H1 (cell line): ENCODE results near the gene IRF4. TPM values are rescaled to one million over a fixed set of nuclear protein-coding genes. Genes with fewer than 3 reads are reported as not detected.

Experiments
- CTCF ChIA-PET: fragments of 300-600 bp; sonication (Branson Sonifier 250); formaldehyde crosslinking; loops from one replicate; lab custom pipeline; 2021; ENCODE audit not compliant: partially characterized antibody; lab: Charles Lee
- POLR2A ChIA-PET: fragments of 300-600 bp; sonication (Branson Sonifier 250); formaldehyde crosslinking; loops from one replicate; lab custom pipeline; 2021; ENCODE audit warnings: inconsistent platforms; ENCODE audit not compliant: partially characterized antibody; lab: Charles Lee
- DNase-seq, 2 experiments: peaks; one replicate each; pipeline versions ENCODE4 v3.0.0 to v3.0.0-alpha.2; 2010 to 2022; ENCODE audit warnings: low spot score in 2 of 2, low read depth in 1 of 2, mixed read lengths in 1 of 2
- FAIRE-seq: peaks from 2 replicates; lab custom pipeline; 2011; peaks lifted over from hg19 to GRCh38; lab: Jason Lieb, UNC
- H2AFZ ChIP-seq: 2 replicates; pipeline ENCODE4 v1.8.1; 2012; ENCODE audit warnings: low read length, inconsistent platforms
- H2AK5ac ChIP-seq: 2 replicates; pipeline ENCODE4 v1.6.1; 2013; ENCODE audit warnings: low read depth, low read length
- H2BK120ac ChIP-seq: replicated peaks from 2 replicates; pipeline ENCODE3; 2013; ENCODE audit warnings: low read depth, low read length, inconsistent platforms
- H2BK12ac ChIP-seq: 2 replicates; pipeline ENCODE4 v1.6.1; 2013; ENCODE audit warnings: low read depth, low read length
- H2BK15ac ChIP-seq: 2 replicates; pipeline ENCODE4 v1.6.1; 2013; ENCODE audit warnings: low read length
- H2BK20ac ChIP-seq: 2 replicates; pipeline ENCODE4 v1.6.1; 2013; ENCODE audit warnings: low read length
- H2BK5ac ChIP-seq: 2 replicates; pipeline ENCODE4 v1.6.1; 2013; ENCODE audit warnings: low read depth, low read length
- H3K14ac ChIP-seq: 2 replicates; pipeline ENCODE4 v1.6.1; 2013; ENCODE audit warnings: inconsistent platforms; ENCODE audit not compliant: insufficient read length
- H3K18ac ChIP-seq: 2 replicates; pipeline ENCODE4 v1.6.1; 2013; ENCODE audit warnings: low read length; ENCODE audit errors: extremely low read depth
- H3K23ac ChIP-seq: 2 replicates; pipeline ENCODE4 v1.6.1; 2013; ENCODE audit warnings: inconsistent platforms; ENCODE audit not compliant: insufficient read length
- H3K23me2 ChIP-seq: 2 replicates; pipeline ENCODE4 v1.6.1; 2013; ENCODE audit warnings: low read depth, low read length
- H3K27ac ChIP-seq: 2 replicates; pipeline ENCODE4 v1.6.1; 2011; ENCODE audit warnings: low read depth, low read length, inconsistent platforms
- H3K27me3 ChIP-seq, 4 experiments: replicated peaks in 1 of 4; 1 replicate in 1 of 4; 2 replicates in 3 of 4; pipeline versions ENCODE4 v1.6.1 to v1.8.1; 2011 to 2013; ENCODE audit warnings: low read length in 3 of 4, mild to moderate bottlenecking in 3 of 4, inconsistent platforms in 2 of 4, mixed read lengths in 2 of 4, moderate library complexity in 1 of 4; ENCODE audit not compliant: control insufficient read depth in 3 of 4, insufficient read depth in 3 of 4; ENCODE audit errors: extremely low read depth in 1 of 4
- H3K36me3 ChIP-seq, 4 experiments: 2 replicates each; pipeline versions ENCODE4 v1.6.1 to v1.8.1; 2011 to 2013; ENCODE audit warnings: mild to moderate bottlenecking in 4 of 4, low read length in 3 of 4, moderate library complexity in 2 of 4, control low read depth in 1 of 4, inconsistent platforms in 1 of 4; ENCODE audit not compliant: insufficient read depth in 4 of 4, control insufficient read depth in 2 of 4
- H3K4ac ChIP-seq: replicated peaks from 2 replicates; pipeline ENCODE3; 2013; ENCODE audit warnings: low read length, low read depth, mixed read lengths, inconsistent platforms; ENCODE audit not compliant: insufficient read length
- H3K4me1 ChIP-seq, 4 experiments: replicated peaks in 1 of 4; 1 replicate in 1 of 4; 2 replicates in 3 of 4; pipeline versions ENCODE4 v1.6.1 to v1.8.1; 2011 to 2013; ENCODE audit warnings: low read length in 3 of 4, inconsistent platforms in 2 of 4, mixed read lengths in 1 of 4; ENCODE audit not compliant: insufficient read depth in 4 of 4, control insufficient read depth in 3 of 4
- H3K4me2 ChIP-seq, 2 experiments: 2 replicates each; pipeline versions ENCODE4 v1.6.1 to v1.8.1; 2011 to 2013; ENCODE audit warnings: low read depth in 2 of 2, low read length in 2 of 2, control low read depth in 1 of 2, inconsistent platforms in 1 of 2, mild to moderate bottlenecking in 1 of 2; ENCODE audit not compliant: insufficient read depth in 1 of 2
- H3K4me3 ChIP-seq, 4 experiments: fragments of 200-600, 300-600 bp in 1 of 4; sonication (generic), shearing (Covaris generic), sonication (Bioruptor Twin) in 1 of 4; 2 replicates each; pipeline versions ENCODE4 v1.5.1 to v1.8.1; 2011 to 2016; ENCODE audit warnings: low read length in 4 of 4, low read depth in 3 of 4, control low read depth in 2 of 4, inconsistent platforms in 2 of 4, mild to moderate bottlenecking in 2 of 4, mixed read lengths in 1 of 4, moderate library complexity in 1 of 4; ENCODE audit not compliant: insufficient read depth in 2 of 4; ENCODE audit errors: extremely low read depth in 1 of 4
- H3K56ac ChIP-seq: replicated peaks from 2 replicates; pipeline ENCODE3; 2013; ENCODE audit warnings: low read depth, mild to moderate bottlenecking, mixed read lengths, low read length, inconsistent platforms; ENCODE audit not compliant: insufficient read length
- H3K79me1 ChIP-seq: 2 replicates; pipeline ENCODE4 v1.6.1; 2013; ENCODE audit warnings: low read depth, low read length, control low read depth
- H3K79me2 ChIP-seq, 2 experiments: 2 replicates each; pipeline versions ENCODE4 v1.6.1 to v1.8.1; 2012 to 2013; ENCODE audit warnings: low read length in 2 of 2, mild to moderate bottlenecking in 2 of 2, inconsistent platforms in 1 of 2; ENCODE audit not compliant: insufficient read depth in 2 of 2, control insufficient read depth in 1 of 2
- H3K9ac ChIP-seq, 4 experiments: replicated peaks in 1 of 4; 1 replicate in 1 of 4; 2 replicates in 3 of 4; pipeline versions ENCODE4 v1.6.1 to v1.8.1; 2011 to 2013; ENCODE audit warnings: low read depth in 3 of 4, low read length in 3 of 4, control low read depth in 2 of 4, mild to moderate bottlenecking in 2 of 4, moderate library complexity in 2 of 4, inconsistent platforms in 1 of 4; ENCODE audit errors: extremely low read depth in 1 of 4
- H3K9me3 ChIP-seq, 2 experiments: 2 replicates each; pipeline versions ENCODE4 v1.6.1 to v1.8.1; 2012 to 2013; ENCODE audit warnings: mild to moderate bottlenecking in 2 of 2, moderate library complexity in 2 of 2, control low read depth in 1 of 2, inconsistent platforms in 1 of 2, low read depth in 1 of 2, low read length in 1 of 2, mixed read lengths in 1 of 2; ENCODE audit not compliant: insufficient read depth in 2 of 2
- H4K20me1 ChIP-seq, 2 experiments: replicated peaks in 1 of 2; 2 replicates each; pipeline versions ENCODE3 to v1.8.1; 2011 to 2013; ENCODE audit warnings: inconsistent platforms in 2 of 2, low read length in 2 of 2, mild to moderate bottlenecking in 1 of 2; ENCODE audit not compliant: insufficient read depth in 2 of 2, control insufficient read depth in 1 of 2
- H4K5ac ChIP-seq: 2 replicates; pipeline ENCODE4 v1.6.1; 2013; ENCODE audit warnings: low read length, low read depth, mixed read lengths, inconsistent platforms; ENCODE audit not compliant: insufficient read length
- H4K8ac ChIP-seq: 2 replicates; pipeline ENCODE4 v1.8.0; 2013; ENCODE audit warnings: mild to moderate bottlenecking, moderate library complexity, low read length, inconsistent platforms; ENCODE audit not compliant: insufficient read depth; ENCODE audit errors: extremely low read depth
- H4K91ac ChIP-seq: replicated peaks from 2 replicates; pipeline ENCODE3; 2013; ENCODE audit warnings: low read length, mixed read lengths, inconsistent platforms; ENCODE audit not compliant: insufficient read length
- ATF3 ChIP-seq: IDR thresholded peaks from 2 replicates; pipeline ENCODE4 v1.6.1; 2011; ENCODE audit warnings: low read depth, mild to moderate bottlenecking, low read length; ENCODE audit not compliant: insufficient read depth
- CBX5 ChIP-seq: fragments of 300-800, 300-1000 bp; sonication (generic); IDR thresholded peaks from 2 replicates; pipeline ENCODE4 v1.7.1; 2016; ENCODE audit warnings: antibody characterized with exemption, low read length, low read depth
- CTBP2 ChIP-seq: IDR thresholded peaks from 2 replicates; pipeline ENCODE4 v1.7.0; 2011; ENCODE audit warnings: borderline replicate concordance, mild to moderate bottlenecking, moderate library complexity, mixed read lengths, low read length; ENCODE audit not compliant: insufficient read depth, insufficient read length
- GABPA ChIP-seq: IDR thresholded peaks from 2 replicates; pipeline ENCODE4 v1.6.1; 2011; ENCODE audit warnings: mild to moderate bottlenecking, low read length, moderate library complexity, borderline replicate concordance; ENCODE audit not compliant: insufficient read depth
- JUND ChIP-seq: IDR thresholded peaks from 2 replicates; pipeline ENCODE4 v1.6.1; 2011; ENCODE audit warnings: mild to moderate bottlenecking, improper control_type of control experiment, low read length
- MAFK ChIP-seq: IDR thresholded peaks from 2 replicates; pipeline ENCODE4 v1.6.1; 2012; ENCODE audit warnings: low read depth, mild to moderate bottlenecking, improper control_type of control experiment, low read length
- POLR2A ChIP-seq, 2 experiments: IDR thresholded peaks; 1 replicate in 1 of 2; 2 replicates in 1 of 2; pipeline ENCODE4 v1.6.1; 2011; ENCODE audit warnings: low read depth in 2 of 2, low read length in 2 of 2, mild to moderate bottlenecking in 2 of 2; ENCODE audit errors: control extremely low read depth in 1 of 2
- POLR2AphosphoS5 ChIP-seq: IDR thresholded peaks from 2 replicates; pipeline ENCODE4 v1.6.1; 2011; ENCODE audit warnings: low read depth, low read length
- RAD21 ChIP-seq, 2 experiments: IDR thresholded peaks in 1 of 2; conservative IDR thresholded peaks in 1 of 2; 2 replicates each; pipeline ENCODE4 v1.6.1; 2011; ENCODE audit warnings: low read depth in 2 of 2, low read length in 2 of 2, improper control_type of control experiment in 1 of 2, inconsistent platforms in 1 of 2, mild to moderate bottlenecking in 1 of 2, moderate library complexity in 1 of 2
- RBBP5 ChIP-seq: IDR thresholded peaks from 2 replicates; pipeline ENCODE4 v1.7.1; 2012; ENCODE audit warnings: low read depth, mild to moderate bottlenecking, inconsistent platforms, low read length, moderate library complexity, borderline replicate concordance
- SIX5 ChIP-seq: IDR thresholded peaks from 2 replicates; pipeline ENCODE4 v1.6.1; 2011; ENCODE audit warnings: mild to moderate bottlenecking, low read depth, low read length
- TCF12 ChIP-seq: IDR thresholded peaks from 2 replicates; pipeline ENCODE4 v1.6.1; 2011; ENCODE audit warnings: low read depth, mild to moderate bottlenecking, low read length
- WGBS, 2 experiments: shearing (Covaris generic) in 1 of 2; methylation state at CpG; one replicate each; pipeline versions ENCODE4 v1.1.6 to v1.1.7; 2013 to 2015; ENCODE audit warnings: low lambda C conversion rate in 2 of 2, mixed read lengths in 2 of 2, inconsistent platforms in 1 of 2, low coverage in 1 of 2, missing lambda C conversion rate in 1 of 2; ENCODE audit not compliant: insufficient replicate concordance in 2 of 2, insufficient coverage in 1 of 2, insufficient read length in 1 of 2; ENCODE audit errors: extremely low coverage in 1 of 2, missing lambda C conversion rate in 1 of 2; 5-methylcytosine and 5-hydroxymethylcytosine counted together
- polyA plus RNA-seq, 7 experiments: library from polyadenylated mRNA; depleted of rRNA in 3 of 7; stranded (reverse) in 5 of 7; unstranded in 2 of 7; fragments of >200 nt in 5 of 7; fragments of 200-250 nt in 2 of 7; gene quantifications; 1 replicate in 5 of 7; 2 replicates in 1 of 7; 4 replicates in 1 of 7; pipeline versions ENCODE4 v1.2.1 to v1.2.3, GENCODE V29; 2011 to 2013; ENCODE audit warnings: missing spikeins in 2 of 7, mixed read lengths in 2 of 7
- total RNA-seq: library from RNA; stranded (reverse); fragmentation: NEBNext Ultra II Directional; extraction: Animal tissue kit (Norgen Biotek cat#: 25700); gene quantifications from 2 replicates; pipeline ENCODE4 v1.2.1, GENCODE V29; 2021

The IRF4 gene
- total and polyA plus RNA-seq, 2 of the 8 experiments (the other 6 are each of a cell fraction or from before 2014, with no cell fraction given), result 0.77 to 2.1 TPM

- peaks cover 60 to 82% of the 10 kb centered on the region in 2 experiments for H3K9me3 ChIP-seq
- no peaks in the 10 kb centered on the region for H3K79me2 ChIP-seq
- H4K91ac ChIP-seq, result no peak overlapping the region
- H2BK15ac ChIP-seq, result no peak overlapping the region
- no peaks in the 10 kb centered on the region; a peak in 1 of 8 replicates for H3K36me3 ChIP-seq
- FAIRE-seq (no peak), DNase-seq (no peak)
- no peaks in the 10 kb centered on the region for H4K20me1 ChIP-seq
- no peak overlapping the region for H3K18ac ChIP-seq
- H3K4me3 ChIP-seq, result no peak overlapping the region
- no peaks in the 10 kb centered on the region for H3K4me1 ChIP-seq
- no peak overlapping the region for H3K9ac ChIP-seq
- 81% methylated on average over 16 of the region's 20 CpGs; no CpG with 5 or more reads in 1 of the 2 experiments for WGBS, 2 experiments
- no peak overlapping the region for H3K4ac ChIP-seq
- no peak overlapping the region for H3K56ac ChIP-seq
- ChIA-PET POLR2A (no interaction called here), CTCF (interaction anchor here (0.9 to 6.4 kb wide), 5 partner anchors 8 to 170 kb away, joined by 3 to 48 read pairs (median 3); no protein-coding TSS in a partner anchor)
- H3K4me2 ChIP-seq, result no peak overlapping the region
- H2AK5ac ChIP-seq, result no peak overlapping the region
- H4K5ac ChIP-seq, result no peak overlapping the region
- H2AFZ ChIP-seq, result no peak overlapping the region
- H2BK120ac ChIP-seq, result no peak overlapping the region
- no peak overlapping the region for H3K14ac ChIP-seq
- no peak overlapping the region for H3K23ac ChIP-seq
- no peak overlapping the region for H4K8ac ChIP-seq
- H3K27me3 ChIP-seq, result no peaks in the 10 kb centered on the region; a peak in 1 of 7 replicates
- no peaks in the 10 kb centered on the region for H3K79me1 ChIP-seq
- no peak overlapping the region for H2BK12ac ChIP-seq
- no peaks in the 10 kb centered on the region for H3K23me2 ChIP-seq
- no peak overlapping the region for H3K27ac ChIP-seq
- no peak overlapping the region for H2BK20ac ChIP-seq
- H2BK5ac ChIP-seq, result no peak overlapping the region
- no peak for TF ChIP-seq JUND
- TF ChIP-seq SIX5, result no peak
- TF ChIP-seq TCF12, result no peak
- no peak for TF ChIP-seq RAD21 (IDR thresholded peaks at IDR 0.05 in 1 of 2, conservative IDR thresholded peaks at IDR 0.05 in 1 of 2; ENCODE audit: low read depth in 2 of 2, low read length in 2 of 2)
- TF ChIP-seq POLR2AphosphoS5, result no peak
- no peak for TF ChIP-seq CTBP2
- no peak for TF ChIP-seq MAFK
- no peak for TF ChIP-seq ATF3
- TF ChIP-seq CBX5, result no peak
- no peak for TF ChIP-seq RBBP5
- TF ChIP-seq POLR2A (IDR thresholded peaks at IDR 0.05; ENCODE audit: control extremely low read depth in 1 of 2, low read depth in 2 of 2, low read length in 2 of 2), result no peak
- no peak for TF ChIP-seq GABPA
Observed at GRCh38 chr6:359261-360035, 32.1 kb upstream of the IRF4 start.
